Measurements from ENCODE around the gene SDC3. TPM values are rescaled to one million over a fixed set of nuclear protein-coding genes. Genes with fewer than 3 reads are reported as not detected.
A peak's percentile ranks its signal among the peaks of the same experiment; 100 is the strongest.

Gene SDC3
- total RNA-seq, 1 donor from 2014 or later, result 2.4 TPM

- no peak overlapping the region for H3K4me3 ChIP-seq (ENCODE audit: low read depth, low read length)
- FAIRE-seq (no peak), DNase-seq (ENCODE audit: low read depth) (no peak)
- H3K27me3 ChIP-seq (ENCODE audit: control insufficient read depth, insufficient read depth, low read length), result no peaks in the 10 kb centered on the region
- H3K36me3 ChIP-seq (ENCODE audit: control insufficient read depth, insufficient read depth, low read length), result no peaks in the 10 kb centered on the region
- TF ChIP-seq, protein P1, sequence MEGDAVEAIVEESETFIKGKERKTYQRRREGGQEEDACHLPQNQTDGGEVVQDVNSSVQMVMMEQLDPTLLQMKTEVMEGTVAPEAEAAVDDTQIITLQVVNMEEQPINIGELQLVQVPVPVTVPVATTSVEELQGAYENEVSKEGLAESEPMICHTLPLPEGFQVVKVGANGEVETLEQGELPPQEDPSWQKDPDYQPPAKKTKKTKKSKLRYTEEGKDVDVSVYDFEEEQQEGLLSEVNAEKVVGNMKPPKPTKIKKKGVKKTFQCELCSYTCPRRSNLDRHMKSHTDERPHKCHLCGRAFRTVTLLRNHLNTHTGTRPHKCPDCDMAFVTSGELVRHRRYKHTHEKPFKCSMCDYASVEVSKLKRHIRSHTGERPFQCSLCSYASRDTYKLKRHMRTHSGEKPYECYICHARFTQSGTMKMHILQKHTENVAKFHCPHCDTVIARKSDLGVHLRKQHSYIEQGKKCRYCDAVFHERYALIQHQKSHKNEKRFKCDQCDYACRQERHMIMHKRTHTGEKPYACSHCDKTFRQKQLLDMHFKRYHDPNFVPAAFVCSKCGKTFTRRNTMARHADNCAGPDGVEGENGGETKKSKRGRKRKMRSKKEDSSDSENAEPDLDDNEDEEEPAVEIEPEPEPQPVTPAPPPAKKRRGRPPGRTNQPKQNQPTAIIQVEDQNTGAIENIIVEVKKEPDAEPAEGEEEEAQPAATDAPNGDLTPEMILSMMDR (IDR thresholded peaks at IDR 0.05; ENCODE audit: insufficient read depth, low read length, severe bottlenecking), result no peak
Measured at GRCh38 chr1:30901798-30902581, 6.6 kb downstream of the SDC3 start.

DNA sequence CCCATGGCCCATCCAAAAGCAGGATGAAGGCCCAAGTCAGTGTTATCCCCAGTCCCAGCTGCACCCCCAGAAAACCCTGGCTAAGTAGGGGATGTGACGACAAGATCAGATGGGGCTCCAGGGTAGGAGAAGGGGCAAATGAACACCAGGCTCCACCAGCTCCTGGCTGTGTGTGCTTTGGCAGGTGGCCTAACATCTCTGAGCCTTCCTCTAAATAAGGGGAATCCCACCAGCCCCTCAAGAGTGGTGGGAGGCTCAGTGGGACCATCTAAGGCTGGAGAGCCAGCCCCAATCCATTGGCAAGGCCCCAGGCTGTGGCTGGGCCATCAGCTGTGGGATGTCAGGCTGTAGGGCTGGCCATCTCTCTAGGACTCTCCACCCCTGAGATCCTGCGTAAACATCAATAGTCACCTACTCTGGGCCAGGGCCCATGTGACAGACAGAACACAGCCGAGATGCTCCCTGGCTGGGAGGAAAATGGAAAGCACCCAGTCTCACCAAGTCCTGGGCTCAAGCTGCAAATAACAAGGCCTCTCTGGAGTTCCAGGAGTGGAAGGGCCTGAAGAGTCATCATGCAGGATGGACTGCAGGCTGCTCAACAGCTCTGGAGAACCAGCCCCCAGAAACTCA, 7.5 kb downstream of the SDC3 start:
- Histone ChIP-seq H3K4me3 (ENCODE audit: low read depth, low read length) (no peak overlapping the region), H3K36me3 (ENCODE audit: control insufficient read depth, insufficient read depth, low read length) (no peaks in the 10 kb centered on the region), H3K27me3 (ENCODE audit: control insufficient read depth, insufficient read depth, low read length) (no peaks in the 10 kb centered on the region)
- no peak for FAIRE-seq
- no peak for DNase-seq (ENCODE audit: low read depth)
- TF ChIP-seq, protein P1 (IDR thresholded peaks at IDR 0.05; ENCODE audit: insufficient read depth, low read length, severe bottlenecking), result no peak

GRCh38 chr1:30900486-30900885, 8.1 kb downstream of the SDC3 start:
- FAIRE-seq (no peak), DNase-seq (ENCODE audit: low read depth) (no peak)
- Histone ChIP-seq H3K36me3 (ENCODE audit: control insufficient read depth, insufficient read depth, low read length) (no peaks in the 10 kb centered on the region), H3K4me3 (ENCODE audit: low read depth, low read length) (no peak overlapping the region), H3K27me3 (ENCODE audit: control insufficient read depth, insufficient read depth, low read length) (no peaks in the 10 kb centered on the region)
- TF ChIP-seq, protein P1 (IDR thresholded peaks at IDR 0.05; ENCODE audit: insufficient read depth, low read length, severe bottlenecking), result no peak

GRCh38 chr1:30899577-30900389, 8.8 kb downstream of the SDC3 start:
- H3K4me3 ChIP-seq (ENCODE audit: low read depth, low read length), result no peak overlapping the region
- DNase-seq (ENCODE audit: low read depth) (no peak), FAIRE-seq (peak; percentile 62)
- H3K36me3 ChIP-seq (ENCODE audit: control insufficient read depth, insufficient read depth, low read length), result no peaks in the 10 kb centered on the region
- no peaks in the 10 kb centered on the region for H3K27me3 ChIP-seq (ENCODE audit: control insufficient read depth, insufficient read depth, low read length)
- TF ChIP-seq, protein P1 (IDR thresholded peaks at IDR 0.05; ENCODE audit: insufficient read depth, low read length, severe bottlenecking), result no peak

- Histone ChIP-seq H3K36me3 (ENCODE audit: control insufficient read depth, insufficient read depth, low read length) (no peaks in the 10 kb centered on the region), H3K27me3 (ENCODE audit: control insufficient read depth, insufficient read depth, low read length) (no peaks in the 10 kb centered on the region), H3K4me3 (ENCODE audit: low read depth, low read length) (no peak overlapping the region)
- DNase-seq (ENCODE audit: low read depth) (no peak), FAIRE-seq (peak; percentile 23)
- TF ChIP-seq, protein P1 (IDR thresholded peaks at IDR 0.05; ENCODE audit: insufficient read depth, low read length, severe bottlenecking), result no peak
Measured at GRCh38 chr1:30898031-30898815, 10.3 kb downstream of the SDC3 start.

All from bronchial epithelial cell (primary cell).